Superior temporal gyrus (tissue), 1 donor: ENCODE measurements around the gene LUM.

Experiments used
- DNase-seq: peaks from one replicate; pipeline ENCODE4 v3.0.0-alpha.2; 2016; ENCODE audit errors: extremely low spot score

LUM gene

GRCh38 chr12:91074154-91074709, 37.1 kb downstream of the LUM start:
- DNase-seq = no peak

- no peak for DNase-seq
Observed at GRCh38 chr12:91073426-91073825, 37.9 kb downstream of the LUM start.

- no peak for DNase-seq
Observed at GRCh38 chr12:91072931-91073330, 38.4 kb downstream of the LUM start.

GRCh38 chr12:91070936-91071335, 40.4 kb downstream of the LUM start:
- no peak for DNase-seq

- no peak for DNase-seq
Observed at GRCh38 chr12:91065396-91065795, 45.9 kb downstream of the LUM start.

GRCh38 chr12:91064640-91065039, 46.7 kb downstream of the LUM start:
- no peak for DNase-seq

GRCh38 chr12:91061091-91061490, 50.2 kb downstream of the LUM start:
- DNase-seq = no peak

- no peak for DNase-seq
Observed at GRCh38 chr12:91059211-91059610, 52.1 kb downstream of the LUM start.

GRCh38 chr12:91058786-91059185, 52.5 kb downstream of the LUM start:
- no peak for DNase-seq

GRCh38 chr12:91057368-91058165, 53.7 kb downstream of the LUM start, which contains the start of gene KERA:
KERA (minus strand) TSS chr12:91058024; CDS start chr12:91056281, 1,743 bp downstream.
- no peak for DNase-seq

- no peak for DNase-seq
Observed at GRCh38 chr12:91056488-91056887, 54.8 kb downstream of the LUM start.

GRCh38 chr12:91055976-91056375, 55.3 kb downstream of the LUM start:
- no peak for DNase-seq

- DNase-seq = no peak
Observed at GRCh38 chr12:91053951-91054715, 57.2 kb downstream of the LUM start.
